ENCODE measurements around the gene PRKRIP1.

PRKRIP1 gene

DNA sequence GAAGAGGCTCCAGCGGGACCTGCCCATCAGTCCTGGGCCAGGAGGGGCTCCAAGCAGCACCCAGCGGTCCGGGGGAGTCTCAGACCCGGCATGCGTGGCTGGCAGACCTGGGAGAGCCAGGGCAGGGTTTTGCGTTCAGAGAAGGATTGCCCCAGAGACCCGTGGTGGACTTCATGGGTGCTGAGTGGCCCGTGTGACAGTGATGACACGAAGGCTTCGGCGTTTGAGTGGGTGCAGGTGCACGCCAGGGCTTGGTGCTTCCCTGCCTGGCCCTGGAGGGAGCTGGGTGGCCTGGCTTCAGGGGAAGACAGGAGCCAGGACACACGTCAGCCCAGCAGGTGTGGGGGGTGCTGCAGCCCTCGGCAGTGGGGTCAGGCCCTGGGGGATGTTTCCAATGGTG, 51.1 kb downstream of the PRKRIP1 start:
- no peak overlapping the region for H3K4me3 ChIP-seq (ENCODE audit: low read depth, low read length, poor library complexity, severe bottlenecking)
- H3K27me3 ChIP-seq (ENCODE audit: insufficient read depth, low read length), result no peaks in the 10 kb centered on the region
- no peaks in the 10 kb centered on the region for H3K9me2 ChIP-seq (ENCODE audit: low read depth, low read length)
- peaks cover 11% of the 10 kb centered on the region; the same call in 1 of the 2 replicates for H3F3A ChIP-seq (ENCODE audit: insufficient read depth, low read length)
- TF ChIP-seq, protein P1, sequence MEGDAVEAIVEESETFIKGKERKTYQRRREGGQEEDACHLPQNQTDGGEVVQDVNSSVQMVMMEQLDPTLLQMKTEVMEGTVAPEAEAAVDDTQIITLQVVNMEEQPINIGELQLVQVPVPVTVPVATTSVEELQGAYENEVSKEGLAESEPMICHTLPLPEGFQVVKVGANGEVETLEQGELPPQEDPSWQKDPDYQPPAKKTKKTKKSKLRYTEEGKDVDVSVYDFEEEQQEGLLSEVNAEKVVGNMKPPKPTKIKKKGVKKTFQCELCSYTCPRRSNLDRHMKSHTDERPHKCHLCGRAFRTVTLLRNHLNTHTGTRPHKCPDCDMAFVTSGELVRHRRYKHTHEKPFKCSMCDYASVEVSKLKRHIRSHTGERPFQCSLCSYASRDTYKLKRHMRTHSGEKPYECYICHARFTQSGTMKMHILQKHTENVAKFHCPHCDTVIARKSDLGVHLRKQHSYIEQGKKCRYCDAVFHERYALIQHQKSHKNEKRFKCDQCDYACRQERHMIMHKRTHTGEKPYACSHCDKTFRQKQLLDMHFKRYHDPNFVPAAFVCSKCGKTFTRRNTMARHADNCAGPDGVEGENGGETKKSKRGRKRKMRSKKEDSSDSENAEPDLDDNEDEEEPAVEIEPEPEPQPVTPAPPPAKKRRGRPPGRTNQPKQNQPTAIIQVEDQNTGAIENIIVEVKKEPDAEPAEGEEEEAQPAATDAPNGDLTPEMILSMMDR (IDR thresholded peaks at IDR 0.05; ENCODE audit: low read length), result no peak
- TF ChIP-seq EZH2 (IDR thresholded peaks at IDR 0.05; ENCODE audit: borderline replicate concordance, low read length), result no peak
- H2AFZ ChIP-seq (ENCODE audit: low read length), result no peak overlapping the region
- H4K20me1 ChIP-seq (ENCODE audit: insufficient read depth, low read length), result no peaks in the 10 kb centered on the region
- H3K36me3 ChIP-seq (ENCODE audit: insufficient read depth, low read length), result peaks cover 55% of the 10 kb centered on the region
- no peak overlapping the region for H3K4me2 ChIP-seq (ENCODE audit: low read length)
- no peaks in the 10 kb centered on the region for H3K9me3 ChIP-seq (ENCODE audit: low read length)
- no peak overlapping the region for H3K9ac ChIP-seq (ENCODE audit: low read length)
- peaks cover 67% of the 10 kb centered on the region for H3K4me1 ChIP-seq (ENCODE audit: insufficient read depth, low read length, severe bottlenecking)
- H3K79me2 ChIP-seq (ENCODE audit: insufficient read depth, low read length), result no peaks in the 10 kb centered on the region
- H3K27ac ChIP-seq (ENCODE audit: low read depth, low read length, poor library complexity, severe bottlenecking), result peak overlapping the region; percentile 97

DNA sequence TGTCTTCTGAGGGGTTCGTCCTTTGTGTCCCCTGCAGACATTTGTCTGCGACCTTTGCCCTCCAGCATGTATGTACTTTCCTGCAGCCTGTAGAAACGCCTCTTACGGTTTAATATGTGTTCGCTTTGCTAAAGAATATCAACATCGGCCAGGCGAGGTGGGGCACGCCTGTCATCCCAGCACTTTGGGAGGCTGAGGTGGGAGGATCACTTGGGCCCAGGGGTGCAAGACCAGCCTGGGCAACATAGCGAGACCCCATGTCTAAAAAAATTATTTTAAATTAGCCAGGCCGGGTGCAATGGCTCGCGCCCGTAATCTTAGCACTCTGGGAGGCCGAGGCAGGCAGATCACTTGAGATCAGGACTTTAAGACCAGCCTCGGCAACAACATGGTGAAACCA, 53.0 kb downstream of the PRKRIP1 start:
- Histone ChIP-seq H2AFZ (ENCODE audit: low read length) (no peak overlapping the region), H3K27me3 (ENCODE audit: insufficient read depth, low read length) (no peaks in the 10 kb centered on the region), H3K4me1 (ENCODE audit: insufficient read depth, low read length, severe bottlenecking) (peaks cover 51% of the 10 kb centered on the region), H3K4me3 (ENCODE audit: low read depth, low read length, poor library complexity, severe bottlenecking) (no peak overlapping the region), H3K79me2 (ENCODE audit: insufficient read depth, low read length) (no peaks in the 10 kb centered on the region), H4K20me1 (ENCODE audit: insufficient read depth, low read length) (no peaks in the 10 kb centered on the region), H3K9me3 (ENCODE audit: low read length) (no peaks in the 10 kb centered on the region), H3F3A (ENCODE audit: insufficient read depth, low read length) (no peaks in the 10 kb centered on the region; the same call in 1 of the 2 replicates), H3K36me3 (ENCODE audit: insufficient read depth, low read length) (peaks cover 41% of the 10 kb centered on the region), H3K4me2 (ENCODE audit: low read length) (no peak overlapping the region), H3K27ac (ENCODE audit: low read depth, low read length, poor library complexity, severe bottlenecking) (no peak overlapping the region), H3K9me2 (ENCODE audit: low read depth, low read length) (no peaks in the 10 kb centered on the region), H3K9ac (ENCODE audit: low read length) (no peak overlapping the region)
- TF ChIP-seq EZH2 (IDR thresholded peaks at IDR 0.05; ENCODE audit: borderline replicate concordance, low read length), result no peak
- TF ChIP-seq, protein P1 (IDR thresholded peaks at IDR 0.05; ENCODE audit: low read length), result no peak

DNA sequence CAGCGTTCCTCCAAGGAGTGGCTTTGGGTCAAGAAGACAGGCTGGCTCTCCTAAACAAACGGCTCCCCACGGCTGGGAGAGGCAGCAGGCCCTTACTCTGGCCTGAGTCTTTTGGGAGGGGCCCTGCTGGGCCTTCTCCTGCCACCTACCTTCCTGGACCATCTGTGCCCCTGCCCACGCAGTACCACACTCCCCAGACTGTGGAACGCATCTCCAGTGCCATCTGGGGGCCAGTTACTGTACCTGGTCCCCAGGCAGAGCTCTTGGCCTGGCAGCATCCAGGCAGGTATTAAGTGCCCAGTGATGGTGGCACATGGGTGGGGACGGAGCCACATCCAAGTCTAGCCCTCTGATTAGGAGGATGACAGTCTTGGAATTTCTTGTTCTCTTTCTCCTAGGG, 54.1 kb downstream of the PRKRIP1 start:
- no peak overlapping the region for H3K4me2 ChIP-seq (ENCODE audit: low read length)
- TF ChIP-seq, protein P1 (IDR thresholded peaks at IDR 0.05; ENCODE audit: low read length), result peak; percentile 97
- TF ChIP-seq EZH2 (IDR thresholded peaks at IDR 0.05; ENCODE audit: borderline replicate concordance, low read length), result no peak

More for the DNA sequence above, 54.1 kb downstream of the PRKRIP1 start:
- H3K4me3 ChIP-seq (ENCODE audit: low read depth, low read length, poor library complexity, severe bottlenecking), result no peak overlapping the region
- peaks cover 46% of the 10 kb centered on the region for H3K4me1 ChIP-seq (ENCODE audit: insufficient read depth, low read length, severe bottlenecking)
- no peak overlapping the region for H2AFZ ChIP-seq (ENCODE audit: low read length)
- peaks cover 40% of the 10 kb centered on the region for H3K36me3 ChIP-seq (ENCODE audit: insufficient read depth, low read length)
- H3K27ac ChIP-seq (ENCODE audit: low read depth, low read length, poor library complexity, severe bottlenecking), result peak overlapping the region; percentile 73
- H3F3A ChIP-seq (ENCODE audit: insufficient read depth, low read length), result no peaks in the 10 kb centered on the region; the same call in 1 of the 2 replicates
- no peaks in the 10 kb centered on the region for H3K27me3 ChIP-seq (ENCODE audit: insufficient read depth, low read length)
- no peak overlapping the region; the same call in 1 of the 2 replicates for H3K9ac ChIP-seq (ENCODE audit: low read length)
- no peaks in the 10 kb centered on the region for H4K20me1 ChIP-seq (ENCODE audit: insufficient read depth, low read length)
- no peaks in the 10 kb centered on the region for H3K79me2 ChIP-seq (ENCODE audit: insufficient read depth, low read length)
- H3K9me3 ChIP-seq (ENCODE audit: low read length), result no peaks in the 10 kb centered on the region
- H3K9me2 ChIP-seq (ENCODE audit: low read depth, low read length), result no peaks in the 10 kb centered on the region
